NCI-H2227 (cell line): ENCODE measurements around the gene RASGRP1.

Source experiments
- DNase-seq: peaks from one replicate; lab custom pipeline; 2025; ENCODE audit not compliant: unreplicated experiment; lab: John Stamatoyannopoulos, UW

The RASGRP1 gene

DNA sequence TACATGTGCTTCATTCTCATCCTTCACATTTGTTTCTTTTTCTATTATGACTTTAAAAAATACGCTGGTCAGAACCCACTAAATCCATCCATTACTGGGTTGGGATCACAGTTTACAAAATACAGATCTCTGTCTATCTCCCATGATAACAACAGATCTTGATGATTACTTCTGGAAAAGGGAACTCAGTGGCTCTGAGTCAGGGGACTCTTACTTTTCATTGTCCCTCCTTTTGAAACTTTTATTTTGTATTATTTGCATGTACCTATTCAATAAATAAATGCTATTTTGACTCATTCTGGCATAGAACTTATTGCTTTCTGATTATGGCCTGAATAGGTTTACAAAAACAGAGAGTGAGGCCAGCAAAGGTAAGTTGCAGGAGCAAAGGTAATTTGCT is 11.6 kb upstream of the RASGRP1 start:
- DNase-seq, result no peak

GRCh38 chr15:38565287-38565670 is 665 bp upstream of the RASGRP1 start:
- DNase-seq, result no peak

GRCh38 chr15:38563723-38564519 is 693 bp downstream of the RASGRP1 start:
- DNase-seq, result peak; percentile 57

DNA sequence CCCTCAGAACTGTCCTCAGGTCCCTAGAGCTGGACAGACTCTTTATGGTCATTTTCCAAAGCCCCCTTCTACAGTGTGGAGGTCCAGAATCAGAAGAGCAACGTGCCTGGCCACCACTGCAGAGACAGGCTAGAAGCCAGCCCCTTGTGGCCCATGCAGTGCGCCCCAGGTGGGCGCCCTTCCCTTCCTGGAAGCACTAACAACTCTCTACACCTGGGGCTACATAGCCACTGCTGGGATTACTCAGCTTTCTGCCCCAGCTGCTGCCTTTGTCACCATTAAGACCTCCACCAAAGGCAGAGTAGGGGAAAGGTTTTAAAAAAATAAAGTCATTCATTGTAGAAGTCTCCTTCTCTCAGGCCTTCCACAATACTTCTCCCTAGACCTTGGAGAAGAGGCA is 2.3 kb downstream of the RASGRP1 start:
- no peak for DNase-seq

DNA sequence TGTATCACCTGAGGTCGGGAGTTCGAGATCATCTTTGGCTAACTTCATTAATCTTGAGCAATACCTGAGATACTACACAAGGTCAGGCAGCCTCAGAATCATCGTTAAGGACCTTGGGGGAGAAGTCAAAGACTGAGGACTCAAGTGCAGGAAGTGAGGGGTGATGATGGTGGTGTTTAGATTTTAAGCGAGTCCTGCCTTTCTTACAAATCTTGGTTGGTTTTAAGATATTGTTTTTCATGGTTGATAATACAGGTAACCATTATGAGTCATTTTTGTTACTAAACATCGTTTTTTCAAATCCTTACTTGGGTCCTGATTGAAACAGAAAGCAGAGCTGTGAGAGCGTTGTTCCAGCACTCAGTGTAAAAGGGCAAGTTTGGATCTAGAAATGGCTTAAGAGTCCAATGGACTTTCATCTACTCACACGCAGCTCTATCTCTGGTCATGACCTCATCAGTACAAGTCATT is 4.1 kb downstream of the RASGRP1 start:
- no peak for DNase-seq

GRCh38 chr15:38559636-38560307 is 4.8 kb downstream of the RASGRP1 start:
- DNase-seq, result no peak

DNA sequence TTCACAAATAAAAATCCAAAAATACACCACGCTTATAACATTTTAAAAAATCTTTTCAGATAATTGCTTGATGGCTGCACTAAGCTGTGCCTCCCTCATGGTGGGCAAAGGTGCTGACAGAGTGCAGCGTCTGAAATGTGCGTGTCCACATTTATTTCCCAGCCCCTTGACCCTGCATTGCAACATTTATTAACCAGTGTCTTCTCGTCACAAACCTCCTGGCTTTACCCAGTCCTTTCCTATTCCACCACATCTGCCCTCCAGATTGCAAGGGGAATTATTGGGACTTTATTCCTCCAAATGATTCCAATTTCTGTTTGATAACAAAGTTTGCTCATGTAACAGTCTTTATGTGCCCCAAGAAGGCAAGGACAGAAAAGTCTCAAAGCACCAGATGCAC is 5.5 kb downstream of the RASGRP1 start:
- no peak for DNase-seq

GRCh38 chr15:38558372-38559059 is 6.1 kb downstream of the RASGRP1 start:
- DNase-seq, result no peak

DNA sequence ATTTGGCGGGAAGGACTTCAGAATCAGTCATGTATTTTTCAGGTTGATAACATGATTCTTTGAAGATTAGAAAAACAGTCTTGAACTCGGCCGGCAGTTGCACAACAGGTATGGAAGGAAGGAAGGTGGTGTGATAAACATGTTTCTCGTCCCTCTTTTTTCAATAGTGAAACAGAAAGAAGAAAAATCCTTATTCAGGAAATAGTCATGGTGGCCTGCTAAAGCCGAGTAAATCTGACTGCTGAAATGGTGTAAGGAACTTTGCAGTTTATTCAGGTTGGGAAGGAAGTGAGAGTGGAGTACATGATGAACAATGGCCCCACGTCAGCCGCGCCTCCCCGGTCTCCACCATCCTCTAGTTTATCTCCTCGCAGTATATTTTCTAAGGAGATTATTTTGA is 6.7 kb downstream of the RASGRP1 start:
- DNase-seq, result no peak

- DNase-seq, result no peak
Observed at GRCh38 chr15:38555686-38556334, 8.8 kb downstream of the RASGRP1 start.

GRCh38 chr15:38554354-38554753 is 10.3 kb downstream of the RASGRP1 start:
- no peak for DNase-seq

- DNase-seq, result no peak
Observed at GRCh38 chr15:38553071-38553470, 11.5 kb downstream of the RASGRP1 start.

- DNase-seq, result no peak
Observed at GRCh38 chr15:38551720-38552648, 12.6 kb downstream of the RASGRP1 start.

DNA sequence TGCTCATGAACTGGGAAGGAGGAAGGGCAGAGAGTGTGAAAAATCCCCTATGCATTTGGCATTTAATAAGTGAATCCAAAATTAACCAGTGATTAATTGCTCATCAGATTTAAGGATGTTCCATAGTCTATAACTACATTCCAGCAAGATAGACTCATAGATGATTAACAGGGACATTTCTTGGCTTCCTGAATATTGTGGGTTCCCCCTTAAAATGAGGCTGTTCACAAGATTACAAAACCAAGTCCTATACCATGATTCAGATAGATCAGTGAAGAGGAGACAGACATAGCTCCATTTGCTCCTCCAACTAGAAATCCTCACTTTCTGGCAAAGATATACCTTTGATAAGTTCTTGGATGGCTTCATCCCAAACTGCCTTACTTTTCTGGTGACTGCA is 15.4 kb downstream of the RASGRP1 start:
- DNase-seq, result no peak

DNA sequence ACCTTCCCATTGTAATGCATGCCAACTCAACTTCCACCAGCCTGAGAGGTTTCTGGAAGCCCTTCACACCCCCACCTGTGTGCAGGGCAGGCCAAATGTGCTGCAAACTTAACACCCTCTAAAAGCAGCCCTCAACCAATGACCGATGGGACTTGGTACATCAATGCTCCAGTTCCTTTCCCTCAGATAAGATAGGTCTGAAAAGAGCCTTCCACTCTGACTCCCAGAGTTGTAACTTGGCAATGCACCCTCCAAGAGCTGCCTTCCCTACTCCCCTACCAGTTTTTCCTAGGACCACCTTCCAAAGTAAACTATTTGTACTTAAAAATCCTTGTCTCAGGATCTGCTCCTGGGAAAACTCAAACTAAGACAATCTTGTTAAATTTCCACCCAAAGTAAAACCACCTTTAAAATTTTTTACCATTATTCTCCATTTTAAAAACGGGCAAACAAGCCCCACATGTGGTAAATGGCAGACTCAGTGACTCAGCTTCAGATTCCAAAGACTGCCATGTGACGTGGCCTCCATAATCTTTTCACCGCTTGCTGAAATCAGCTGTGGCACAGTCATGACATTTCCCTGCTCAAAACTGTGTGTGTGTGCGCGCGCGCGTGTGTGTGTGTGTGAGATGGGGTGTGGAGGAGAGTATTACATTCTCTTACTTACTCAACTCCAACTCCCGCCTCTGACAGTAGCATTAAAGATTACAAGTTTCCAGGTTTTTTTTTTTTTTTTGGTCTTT is 17.2 kb downstream of the RASGRP1 start:
- no peak for DNase-seq

DNA sequence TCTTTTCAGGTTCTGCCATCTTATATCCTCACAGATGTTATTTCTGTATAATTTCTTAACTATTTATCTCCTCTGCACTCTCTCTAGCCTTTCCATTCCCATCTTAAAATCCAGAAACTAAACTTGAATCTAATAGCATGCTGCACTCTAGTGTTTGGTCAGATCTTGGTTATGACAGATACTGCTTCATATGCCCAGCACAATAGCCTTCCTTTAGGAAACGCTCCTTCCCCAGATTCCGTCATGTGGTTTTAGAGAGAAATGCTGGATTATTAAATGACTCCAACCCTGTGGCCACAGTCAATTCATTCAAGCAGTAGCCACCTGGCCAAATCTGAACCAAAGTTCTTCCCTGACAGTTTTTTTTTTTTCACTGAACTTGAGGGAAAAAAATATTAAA is 19.4 kb downstream of the RASGRP1 start:
- DNase-seq, result no peak

DNA sequence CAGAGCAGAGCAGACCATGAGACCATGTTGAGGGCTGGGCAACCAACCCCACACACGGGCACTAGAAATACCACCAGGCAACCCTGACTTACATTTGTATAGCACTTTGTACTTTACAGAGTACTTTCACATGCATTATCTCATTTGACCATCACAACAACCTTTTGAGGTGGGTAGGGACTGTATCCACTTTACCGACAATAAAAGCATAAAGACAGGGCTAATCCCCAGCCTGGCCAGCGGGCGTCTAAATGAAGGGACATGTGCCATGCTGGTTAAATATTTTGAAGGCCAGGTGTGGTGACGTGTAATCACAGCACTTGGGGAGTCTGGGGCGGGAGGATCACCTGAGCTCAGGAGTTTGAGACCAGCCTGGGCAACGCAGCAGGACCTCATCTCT is 23.6 kb downstream of the RASGRP1 start:
- no peak for DNase-seq

DNA sequence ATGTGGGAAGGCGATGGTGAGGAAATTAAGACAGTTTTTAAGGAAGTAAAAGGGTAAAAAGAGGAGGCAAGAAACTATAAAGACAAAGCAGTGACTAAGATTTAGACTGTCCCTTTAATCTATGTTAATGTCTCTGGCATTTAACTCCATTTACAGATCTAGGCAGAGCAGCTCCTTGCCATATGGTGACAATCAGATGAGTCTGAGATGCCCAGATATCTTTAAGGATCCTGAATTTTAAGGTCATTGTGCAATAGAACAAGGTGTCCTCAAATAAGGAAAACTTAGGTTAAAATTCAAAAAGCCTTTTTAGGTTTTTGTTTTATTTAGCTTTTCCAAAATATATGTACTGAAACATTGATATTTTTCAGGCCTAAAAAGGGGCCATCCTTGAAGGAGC is 24.1 kb downstream of the RASGRP1 start:
- no peak for DNase-seq

DNA sequence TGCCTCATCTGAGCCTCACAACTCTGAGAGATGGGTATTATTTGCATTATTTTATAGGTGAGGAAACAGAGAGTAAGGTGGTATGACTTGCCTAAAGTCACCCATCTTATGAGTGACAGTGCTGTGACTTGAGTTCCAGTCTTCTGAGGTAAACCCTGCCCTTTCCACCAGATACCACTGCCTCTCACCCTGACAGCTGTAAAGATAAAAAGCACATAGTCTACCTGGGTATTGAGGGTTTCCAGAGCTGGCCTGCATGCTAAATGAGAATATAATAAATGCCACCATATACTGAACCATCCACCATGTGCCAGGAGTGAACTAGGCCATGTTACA is 25.6 kb downstream of the RASGRP1 start:
- DNase-seq, result no peak
